HepG2 (cell line): ENCODE results near the gene TENT5A. TPM values are rescaled to one million over a fixed set of nuclear protein-coding genes. Genes with fewer than 3 reads are reported as not detected.
A peak's percentile ranks its signal among the peaks of the same experiment; 100 is the strongest.

Experiments used
- ASH2L ChIP-seq: fragments of 300-600, 200-600 bp; sonication (generic); IDR thresholded peaks from 2 replicates; pipeline ENCODE4 v1.7.0; 2017; ENCODE audit warnings: low read depth, mild to moderate bottlenecking, moderate library complexity, mixed read lengths, low read length; ENCODE audit not compliant: insufficient read length
- BCL6 ChIP-seq: IDR thresholded peaks from 2 replicates; pipeline ENCODE4 v1.6.1; 2016; ENCODE audit warnings: missing genetic modification reagents, missing compliant biosample characterization
- LCORL ChIP-seq, 2 experiments: fragments of 450-650 bp in 1 of 2; sonication (generic) in 1 of 2; formaldehyde crosslinking in 1 of 2; IDR thresholded peaks; 2 replicates each; pipeline versions ENCODE4 v1.5.0 to v1.6.1; 2017 to 2020; ENCODE audit warnings: antibody characterized with exemption in 1 of 2, missing genetic modification reagents in 1 of 2
- MIER3 ChIP-seq: IDR thresholded peaks from 2 replicates; pipeline ENCODE4 v1.6.1; 2016; ENCODE audit warnings: missing compliant biosample characterization, borderline replicate concordance
- NR3C1 ChIP-seq: sonication (generic); formaldehyde crosslinking; IDR thresholded peaks from 2 replicates; pipeline ENCODE4 v1.4.0; 2020; ENCODE audit warnings: missing genetic modification reagents
- PATZ1 ChIP-seq: sonication (generic); formaldehyde crosslinking; IDR thresholded peaks from 2 replicates; pipeline ENCODE4 v1.4.0; 2020; ENCODE audit warnings: missing genetic modification reagents
- PPARG ChIP-seq: conservative IDR thresholded peaks from 2 replicates; pipeline ENCODE4 v1.6.1; 2016; ENCODE audit warnings: missing biosample characterization, missing genetic modification reagents
- RAD51 ChIP-seq: fragments of 450-650 bp; IDR thresholded peaks from 2 replicates; pipeline ENCODE4 v1.6.1; 2016; ENCODE audit warnings: borderline replicate concordance
- RFX1 ChIP-seq: fragments of 450-650 bp; IDR thresholded peaks from 2 replicates; pipeline ENCODE4 v1.6.1; 2017
- SRSF4 ChIP-seq: fragments of 200-400 bp; formaldehyde crosslinking; IDR thresholded peaks from one replicate; pipeline ENCODE4 v1.6.1; 2018; ENCODE audit warnings: mild to moderate bottlenecking, low read depth, low read length, moderate library complexity; ENCODE audit not compliant: poor library complexity, severe bottlenecking
- THAP11 ChIP-seq: IDR thresholded peaks from 2 replicates; pipeline ENCODE4 v1.6.1; 2016; ENCODE audit warnings: missing biosample characterization, missing genetic modification reagents
- ZFYVE20 ChIP-seq: sonication (generic); formaldehyde crosslinking; IDR thresholded peaks from 2 replicates; pipeline ENCODE4 v1.8.0; 2023; ENCODE audit warnings: low read depth, mild to moderate bottlenecking, moderate library complexity, missing genetic modification reagents, borderline replicate concordance
- ZNF124 ChIP-seq: sonication (generic); formaldehyde crosslinking; IDR thresholded peaks from 2 replicates; pipeline ENCODE4 v1.4.0; 2020; ENCODE audit warnings: missing genetic modification reagents
- ZNF138 ChIP-seq: sonication (generic); formaldehyde crosslinking; IDR thresholded peaks from 2 replicates; pipeline ENCODE4 v1.5.0; 2020; ENCODE audit warnings: mild to moderate bottlenecking, low read depth, missing genetic modification reagents
- ZNF317 ChIP-seq: sonication (generic); formaldehyde crosslinking; IDR thresholded peaks from 2 replicates; pipeline ENCODE4 v1.5.0; 2020; ENCODE audit warnings: mild to moderate bottlenecking, missing genetic modification reagents
- ZNF609 ChIP-seq: sonication (generic); formaldehyde crosslinking; IDR thresholded peaks from 2 replicates; pipeline ENCODE4 v1.4.0; 2020; ENCODE audit warnings: mild to moderate bottlenecking, missing genetic modification reagents, borderline replicate concordance
- ZNF816 ChIP-seq: sonication (generic); formaldehyde crosslinking; IDR thresholded peaks from 2 replicates; pipeline ENCODE4 v1.8.0; 2022; ENCODE audit warnings: missing genetic modification reagents, mild to moderate bottlenecking, borderline replicate concordance
- ZNF891 ChIP-seq: sonication (generic); formaldehyde crosslinking; IDR thresholded peaks from 2 replicates; pipeline ENCODE4 v1.5.0; 2020; ENCODE audit warnings: mild to moderate bottlenecking, missing genetic modification reagents
- ZSCAN5A ChIP-seq: sonication (generic); formaldehyde crosslinking; IDR thresholded peaks from 2 replicates; pipeline ENCODE4 v1.8.0; 2022; ENCODE audit warnings: mild to moderate bottlenecking, missing genetic modification reagents, borderline replicate concordance
- polyA plus RNA-seq, 8 experiments: library from polyadenylated mRNA; depleted of rRNA in 3 of 8; stranded (reverse) in 7 of 8; unstranded in 1 of 8; fragments of >200 nt; fragmentation: Illumina TruSeq in 4 of 8; extraction: Trizol in 4 of 8; gene quantifications; 2 replicates each; pipeline versions ENCODE4 v1.2.1 to v1.2.3, GENCODE V29; 2011 to 2016; ENCODE audit warnings: low read depth in 4 of 8, missing spikeins in 1 of 8, mixed read lengths in 1 of 8; ENCODE audit not compliant: insufficient read depth in 1 of 8
- total RNA-seq, 5 experiments: library from RNA; depleted of rRNA; stranded (reverse); fragments of >200 nt; fragmentation: Illumina TruSeq; extraction: Trizol; gene quantifications; 2 replicates each; pipeline ENCODE4 v1.2.3, GENCODE V29; 2016; ENCODE audit warnings: low read depth in 1 of 5

Gene TENT5A
- total and polyA plus RNA-seq, 2 of the 13 experiments (the other 11 are each of a cell fraction or from before 2014, with no cell fraction given) = 8.0 to 13.8 TPM

- no peak for TF ChIP-seq ZNF609 (CRISPR knock-in tag)
- TF ChIP-seq RFX1 = no peak
- TF ChIP-seq LCORL (IDR thresholded peaks at IDR 0.05) = no peak
- 0 out of 2 replicates have a peak, but pooled peaks have one; percentile 37 for TF ChIP-seq LCORL (CRISPR knock-in tag; IDR thresholded peaks at IDR 0.05)
- no peak for TF ChIP-seq ZNF317 (CRISPR knock-in tag)
- no peak for TF ChIP-seq ASH2L
- peak; percentile 31; the same call in 1 of the 2 replicates for TF ChIP-seq ZSCAN5A (CRISPR knock-in tag)
- TF ChIP-seq ZNF124 (CRISPR knock-in tag) = 0 out of 2 replicates have a peak, but pooled peaks have one; percentile 25
- no peak for TF ChIP-seq RAD51
- no peak for TF ChIP-seq ZNF816 (CRISPR knock-in tag)
- TF ChIP-seq MIER3 (CRISPR knock-in tag) = peak; percentile 49; the same call in 1 of the 2 replicates
- TF ChIP-seq ZNF891 (CRISPR knock-in tag) = no peak
- no peak for TF ChIP-seq NR3C1
- TF ChIP-seq ZFYVE20 (CRISPR knock-in tag) = no peak
- TF ChIP-seq SRSF4 = no peak
- 0 out of 2 replicates have a peak, but pooled peaks have one; percentile 32 for TF ChIP-seq THAP11 (CRISPR knock-in tag)
- peak; percentile 67 for TF ChIP-seq BCL6 (CRISPR knock-in tag)
- TF ChIP-seq PATZ1 (CRISPR knock-in tag) = no peak
- peak; percentile 63 for TF ChIP-seq PPARG
- no peak for TF ChIP-seq ZNF138
These were observed 14.1 kb upstream of the TENT5A start (continued) for GRCh38 chr6:81766482-81767069.
